GM20000 (cell line): ENCODE measurements around the gene PDGFRB.

Experiments used
- DNase-seq: peaks from one replicate; pipeline ENCODE4 v3.0.0; 2012; ENCODE audit warnings: low spot score
- TF ChIP-seq, protein P1 (sequence below): IDR thresholded peaks from 2 replicates; pipeline ENCODE4 v1.5.1; 2012; ENCODE audit warnings: mild to moderate bottlenecking, control low read depth; ENCODE audit errors: extremely low read depth, missing control alignments

The PDGFRB gene

GRCh38 chr5:150167512-150167850 lies 11.8 kb upstream of the PDGFRB start:
- DNase-seq, result no peak
- TF ChIP-seq, protein P1, sequence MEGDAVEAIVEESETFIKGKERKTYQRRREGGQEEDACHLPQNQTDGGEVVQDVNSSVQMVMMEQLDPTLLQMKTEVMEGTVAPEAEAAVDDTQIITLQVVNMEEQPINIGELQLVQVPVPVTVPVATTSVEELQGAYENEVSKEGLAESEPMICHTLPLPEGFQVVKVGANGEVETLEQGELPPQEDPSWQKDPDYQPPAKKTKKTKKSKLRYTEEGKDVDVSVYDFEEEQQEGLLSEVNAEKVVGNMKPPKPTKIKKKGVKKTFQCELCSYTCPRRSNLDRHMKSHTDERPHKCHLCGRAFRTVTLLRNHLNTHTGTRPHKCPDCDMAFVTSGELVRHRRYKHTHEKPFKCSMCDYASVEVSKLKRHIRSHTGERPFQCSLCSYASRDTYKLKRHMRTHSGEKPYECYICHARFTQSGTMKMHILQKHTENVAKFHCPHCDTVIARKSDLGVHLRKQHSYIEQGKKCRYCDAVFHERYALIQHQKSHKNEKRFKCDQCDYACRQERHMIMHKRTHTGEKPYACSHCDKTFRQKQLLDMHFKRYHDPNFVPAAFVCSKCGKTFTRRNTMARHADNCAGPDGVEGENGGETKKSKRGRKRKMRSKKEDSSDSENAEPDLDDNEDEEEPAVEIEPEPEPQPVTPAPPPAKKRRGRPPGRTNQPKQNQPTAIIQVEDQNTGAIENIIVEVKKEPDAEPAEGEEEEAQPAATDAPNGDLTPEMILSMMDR, result no peak

DNA sequence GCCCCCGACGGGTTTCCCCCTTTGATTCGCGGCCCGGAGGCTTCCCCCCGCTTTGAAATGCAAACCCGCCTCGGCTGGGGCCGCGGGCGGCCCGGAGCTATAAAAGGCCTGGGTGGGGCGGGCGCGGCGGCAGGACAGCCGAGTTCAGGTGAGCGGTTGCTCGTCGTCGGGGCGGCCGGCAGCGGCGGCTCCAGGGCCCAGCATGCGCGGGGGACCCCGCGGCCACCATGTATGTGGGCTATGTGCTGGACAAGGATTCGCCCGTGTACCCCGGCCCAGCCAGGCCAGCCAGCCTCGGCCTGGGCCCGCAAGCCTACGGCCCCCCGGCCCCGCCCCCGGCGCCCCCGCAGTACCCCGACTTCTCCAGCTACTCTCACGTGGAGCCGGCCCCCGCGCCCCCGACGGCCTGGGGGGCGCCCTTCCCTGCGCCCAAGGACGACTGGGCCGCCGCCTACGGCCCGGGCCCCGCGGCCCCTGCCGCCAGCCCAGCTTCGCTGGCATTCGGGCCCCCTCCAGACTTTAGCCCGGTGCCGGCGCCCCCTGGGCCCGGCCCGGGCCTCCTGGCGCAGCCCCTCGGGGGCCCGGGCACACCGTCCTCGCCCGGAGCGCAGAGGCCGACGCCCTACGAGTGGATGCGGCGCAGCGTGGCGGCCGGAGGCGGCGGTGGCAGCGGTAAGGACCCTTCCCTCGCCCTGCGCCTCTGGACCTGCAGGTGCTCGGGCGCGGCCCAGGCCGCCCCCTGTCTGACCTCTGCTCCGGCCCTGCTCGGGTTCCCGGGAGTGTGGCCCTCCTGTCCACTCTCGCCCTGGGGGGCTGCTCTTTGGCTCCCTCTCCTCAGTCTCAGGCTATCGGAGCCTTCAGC lies 11.2 kb upstream of the PDGFRB start, which contains the start of gene CDX1:
CDX1 (plus strand) TSS at position 129 of the 862 bp plus-strand sequence; CDS start at position 228, 99 bp downstream.
- TF ChIP-seq, protein P1, result no peak
- DNase-seq, result no peak

- TF ChIP-seq, protein P1, result no peak
- no peak for DNase-seq
These were observed 10.5 kb upstream of the PDGFRB start for GRCh38 chr5:150166037-150166649.

DNA sequence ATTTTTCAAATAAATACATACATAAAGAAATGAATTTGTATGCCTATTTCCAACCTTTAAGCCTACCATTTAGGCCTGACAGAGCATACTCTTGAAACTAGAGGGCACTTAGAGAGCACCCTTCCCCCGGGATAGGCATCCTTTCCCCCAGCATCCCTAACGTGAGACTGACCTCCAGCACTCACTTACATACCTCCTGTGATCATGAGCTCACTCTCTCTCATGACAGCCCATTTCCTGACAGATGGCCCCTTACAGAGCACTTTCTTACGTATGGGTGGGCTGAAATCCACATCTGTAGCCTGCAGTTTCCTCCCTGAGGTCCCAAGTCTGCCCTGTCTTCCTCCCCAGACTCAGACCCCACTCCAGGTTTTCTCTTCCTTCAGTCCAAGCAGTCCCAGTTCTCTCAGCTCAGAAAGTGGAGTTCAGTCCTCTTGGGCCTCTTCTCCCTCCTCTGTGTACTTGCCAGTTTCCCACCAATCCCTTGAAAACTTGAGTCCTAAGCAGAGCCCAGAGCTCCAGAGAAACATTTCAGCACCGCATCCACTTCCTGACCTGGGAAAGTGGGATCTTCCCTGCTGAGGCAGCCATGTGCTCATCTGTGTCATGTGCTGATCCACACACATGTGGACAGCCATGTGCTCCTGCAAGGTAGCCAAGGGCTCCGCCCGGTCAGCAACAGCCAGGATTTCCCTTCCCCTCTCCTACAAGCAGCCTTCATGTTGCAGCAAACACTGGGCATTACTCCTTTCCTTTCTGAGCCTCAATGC lies 8.8 kb upstream of the PDGFRB start:
- DNase-seq, result no peak
- TF ChIP-seq, protein P1, result no peak

GRCh38 chr5:150163547-150164059 lies 8.0 kb upstream of the PDGFRB start:
- no peak for DNase-seq
- TF ChIP-seq, protein P1, result no peak

GRCh38 chr5:150163035-150163434 lies 7.4 kb upstream of the PDGFRB start:
- DNase-seq, result no peak
- TF ChIP-seq, protein P1, result no peak
